HG03135 (cell line): ENCODE measurements around the gene SLC35G6.

Experiments used
- ATAC-seq: cut with Tn5 transposase; IDR thresholded peaks from one replicate; pipeline ENCODE4 v1.9.1; 2021; ENCODE audit warnings: mild to moderate bottlenecking, moderate library complexity; ENCODE audit not compliant: unreplicated experiment

Gene SLC35G6

GRCh38 chr17:7499161-7499560 lies 17.9 kb downstream of the SLC35G6 start:
- ATAC-seq: no peak

GRCh38 chr17:7501729-7502128 lies 20.5 kb downstream of the SLC35G6 start:
- ATAC-seq: no peak

DNA sequence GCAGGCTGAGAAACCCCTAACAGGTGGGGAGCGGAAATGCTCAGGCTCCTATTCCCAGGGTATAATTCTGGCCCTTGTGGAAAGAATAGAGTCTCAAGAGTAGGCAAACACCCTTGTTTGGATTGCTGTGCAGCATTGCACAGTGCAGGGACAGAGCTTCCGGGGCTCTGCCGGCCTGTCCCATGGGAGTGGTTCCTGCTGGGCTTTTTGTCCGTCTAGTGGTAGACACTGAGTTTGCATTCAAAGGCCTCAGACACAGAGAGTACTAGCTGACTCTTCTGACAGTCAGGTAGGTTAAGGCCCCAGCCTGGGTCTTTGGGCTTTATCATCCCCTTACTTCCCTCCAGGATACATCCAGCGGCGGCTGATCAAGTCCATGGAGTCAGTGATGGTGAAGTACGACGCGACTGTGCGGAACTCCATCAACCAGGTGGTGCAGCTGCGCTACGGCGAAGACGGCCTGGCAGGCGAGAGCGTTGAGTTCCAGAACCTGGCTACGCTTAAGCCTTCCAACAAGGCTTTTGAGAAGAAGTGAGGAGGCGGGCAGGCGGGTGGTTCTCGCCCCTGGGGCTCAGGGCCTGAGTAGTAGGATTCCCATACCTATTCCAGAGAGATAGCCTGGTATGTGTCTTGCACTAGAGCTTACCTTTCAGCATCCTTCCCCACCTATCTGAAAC lies 21.1 kb downstream of the SLC35G6 start:
- ATAC-seq: no peak

GRCh38 chr17:7502987-7503386 lies 21.7 kb downstream of the SLC35G6 start:
- ATAC-seq: no peak

- ATAC-seq: no peak
Measured at GRCh38 chr17:7503521-7503920, 22.3 kb downstream of the SLC35G6 start.

- ATAC-seq: no peak
Measured at GRCh38 chr17:7508145-7508544, 26.9 kb downstream of the SLC35G6 start.

DNA sequence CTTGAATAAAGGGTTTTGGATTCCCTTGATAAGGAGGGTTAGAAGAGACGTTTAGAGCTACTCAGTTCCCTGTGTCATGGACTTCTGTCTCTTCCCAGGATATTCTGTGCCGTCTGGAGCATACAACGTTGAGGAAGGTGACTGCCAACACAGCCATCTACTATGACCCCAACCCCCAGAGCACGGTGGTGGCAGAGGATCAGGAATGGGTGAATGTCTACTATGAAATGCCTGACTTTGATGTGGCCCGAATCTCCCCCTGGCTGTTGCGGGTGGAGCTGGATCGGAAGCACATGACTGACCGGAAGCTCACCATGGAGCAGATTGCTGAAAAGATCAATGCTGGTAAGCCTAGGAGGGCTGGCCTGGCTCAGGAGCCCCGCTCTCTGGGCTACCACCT lies 27.6 kb downstream of the SLC35G6 start:
- no peak for ATAC-seq

DNA sequence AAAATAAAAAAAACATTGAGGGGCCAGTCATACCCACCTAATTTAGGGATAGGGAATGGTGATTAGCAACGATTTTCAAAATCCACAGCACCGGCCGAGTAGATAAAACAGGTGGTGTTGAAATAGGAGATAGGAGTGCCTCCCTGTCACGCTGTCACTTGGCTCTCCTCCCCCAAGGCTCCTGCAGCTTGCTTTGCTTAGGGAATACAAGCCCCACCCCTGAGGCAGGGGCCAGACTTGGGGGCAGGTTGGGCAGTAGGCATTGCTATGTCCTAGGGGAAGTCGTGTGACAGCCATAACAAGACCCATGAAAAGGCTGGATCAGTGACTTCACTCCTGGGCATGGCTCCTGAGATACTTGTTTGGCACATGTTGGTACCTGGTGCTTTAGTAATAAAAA lies 28.7 kb downstream of the SLC35G6 start:
- no peak for ATAC-seq

GRCh38 chr17:7511108-7511507 lies 29.9 kb downstream of the SLC35G6 start:
- ATAC-seq: no peak

DNA sequence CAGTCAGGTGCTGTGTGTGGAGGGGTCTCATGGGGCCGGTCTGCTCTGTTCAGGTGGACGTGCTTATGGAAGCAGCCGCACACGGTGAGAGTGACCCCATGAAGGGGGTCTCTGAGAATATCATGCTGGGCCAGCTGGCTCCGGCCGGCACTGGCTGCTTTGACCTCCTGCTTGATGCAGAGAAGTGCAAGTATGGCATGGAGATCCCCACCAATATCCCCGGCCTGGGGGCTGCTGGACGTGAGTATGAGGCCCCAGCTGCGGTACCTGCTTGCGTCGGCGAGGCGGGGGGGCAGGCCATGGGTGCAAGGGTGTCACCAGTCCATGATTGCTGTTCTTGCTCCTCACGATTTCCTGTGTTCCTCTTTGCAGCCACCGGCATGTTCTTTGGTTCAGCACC lies 30.9 kb downstream of the SLC35G6 start:
- ATAC-seq: no peak

DNA sequence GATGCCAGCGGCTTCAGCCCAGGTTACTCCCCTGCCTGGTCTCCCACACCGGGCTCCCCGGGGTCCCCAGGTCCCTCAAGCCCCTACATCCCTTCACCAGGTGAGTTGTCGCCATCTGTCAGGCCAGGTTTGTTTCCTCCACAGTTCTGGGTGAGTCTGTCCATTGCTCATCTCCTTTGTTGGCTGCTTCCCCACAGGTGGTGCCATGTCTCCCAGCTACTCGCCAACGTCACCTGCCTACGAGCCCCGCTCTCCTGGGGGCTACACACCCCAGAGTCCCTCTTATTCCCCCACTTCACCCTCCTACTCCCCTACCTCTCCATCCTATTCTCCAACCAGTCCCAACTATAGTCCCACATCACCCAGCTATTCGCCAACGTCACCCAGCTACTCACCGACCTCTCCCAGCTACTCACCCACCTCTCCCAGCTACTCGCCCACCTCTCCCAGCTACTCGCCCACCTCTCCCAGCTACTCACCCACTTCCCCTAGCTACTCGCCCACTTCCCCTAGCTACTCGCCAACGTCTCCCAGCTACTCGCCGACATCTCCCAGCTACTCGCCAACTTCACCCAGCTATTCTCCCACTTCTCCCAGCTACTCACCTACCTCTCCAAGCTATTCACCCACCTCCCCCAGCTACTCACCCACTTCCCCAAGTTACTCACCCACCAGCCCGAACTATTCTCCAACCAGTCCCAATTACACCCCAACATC lies 31.7 kb downstream of the SLC35G6 start:
- ATAC-seq: no peak

DNA sequence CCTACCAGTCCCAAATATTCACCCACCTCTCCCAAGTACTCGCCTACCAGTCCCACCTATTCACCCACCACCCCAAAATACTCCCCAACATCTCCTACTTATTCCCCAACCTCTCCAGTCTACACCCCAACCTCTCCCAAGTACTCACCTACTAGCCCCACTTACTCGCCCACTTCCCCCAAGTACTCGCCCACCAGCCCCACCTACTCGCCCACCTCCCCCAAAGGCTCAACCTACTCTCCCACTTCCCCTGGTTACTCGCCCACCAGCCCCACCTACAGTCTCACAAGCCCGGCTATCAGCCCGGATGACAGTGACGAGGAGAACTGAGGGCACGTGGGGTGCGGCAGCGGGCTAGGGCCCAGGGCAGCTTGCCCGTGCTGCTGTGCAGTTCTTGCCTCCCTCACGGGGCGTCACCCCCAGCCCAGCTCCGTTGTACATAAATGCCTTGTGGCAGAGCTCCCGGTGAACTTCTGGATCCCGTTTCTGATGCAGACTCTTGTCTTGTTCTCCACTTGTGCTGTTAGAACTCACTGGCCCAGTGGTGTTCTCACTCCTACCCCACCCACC lies 32.7 kb downstream of the SLC35G6 start:
- ATAC-seq: no peak

GRCh38 chr17:7515911-7516610 lies 34.8 kb downstream of the SLC35G6 start:
- no peak for ATAC-seq

DNA sequence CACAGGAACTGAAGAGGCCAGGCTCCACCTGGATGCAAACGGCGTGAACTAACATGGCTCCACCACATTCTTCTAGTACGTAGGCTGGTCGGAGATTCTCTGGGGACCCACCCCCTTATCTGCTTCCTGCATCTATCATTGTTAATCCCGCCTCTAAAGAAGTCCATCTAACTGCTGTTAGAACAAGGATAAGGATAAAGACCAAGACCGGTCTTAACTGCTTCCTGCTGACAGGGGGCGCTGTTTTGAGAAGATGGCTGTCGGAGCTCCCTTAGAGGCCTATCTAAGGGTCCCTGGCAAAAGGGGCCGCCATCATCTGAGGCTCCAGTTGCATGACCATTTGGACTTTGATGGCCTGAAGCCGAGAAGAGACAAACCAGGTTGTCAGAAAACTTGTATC lies 41.8 kb downstream of the SLC35G6 start:
- ATAC-seq: no peak

GRCh38 chr17:7528842-7529241 lies 47.6 kb downstream of the SLC35G6 start:
- ATAC-seq: no peak

DNA sequence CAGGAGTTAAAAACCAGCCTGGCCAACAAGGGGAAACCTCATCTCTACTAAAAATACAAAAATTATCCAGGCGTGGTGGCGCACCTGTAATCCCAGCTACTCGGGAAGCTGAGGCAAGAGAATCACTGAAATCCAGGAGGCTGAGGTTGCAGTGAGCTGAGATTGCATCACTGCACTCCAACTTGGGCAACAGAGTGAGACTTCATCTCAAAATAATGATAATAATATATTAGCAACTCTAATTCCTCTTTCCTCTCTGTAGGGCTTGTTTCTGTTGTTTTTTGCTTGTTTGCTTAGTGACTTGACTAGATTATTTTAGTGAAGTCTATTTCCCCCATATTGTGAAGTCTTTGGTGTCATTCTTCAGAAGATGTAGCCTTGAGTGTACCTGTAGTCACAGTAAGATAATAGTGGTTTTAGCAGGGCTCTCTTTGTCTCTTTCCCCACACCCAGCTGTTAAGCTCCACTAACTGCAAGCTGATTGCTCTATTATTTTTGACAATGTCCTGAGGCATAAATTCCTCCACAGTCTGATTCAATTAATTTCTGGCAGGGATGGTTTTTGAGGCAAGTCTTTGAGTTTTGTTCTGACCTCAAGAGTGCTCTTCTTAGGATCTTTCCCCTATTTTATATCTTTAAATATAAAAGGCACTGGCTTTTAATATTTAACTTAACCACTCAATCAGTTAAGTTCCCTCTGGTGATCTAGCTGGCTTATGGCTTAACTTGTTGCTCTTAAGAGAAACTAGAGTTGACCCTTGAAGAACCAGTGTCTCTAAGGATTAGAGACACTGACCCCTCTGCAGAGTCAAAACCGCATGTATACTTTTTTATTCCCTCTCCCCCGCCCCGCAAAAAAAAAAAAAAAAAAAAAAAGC lies 49.0 kb downstream of the SLC35G6 start:
- no peak for ATAC-seq
